Neural progenitor cell (in vitro differentiated cells): Measurements from ENCODE around the gene MIS18A.

Source experiments
- EZH2phosphoT487 ChIP-seq: fragments of 200-600 bp; sonication (generic); IDR thresholded peaks from 2 replicates; pipeline ENCODE4 v1.6.1; 2017; ENCODE audit warnings: antibody characterized with exemption
- TF ChIP-seq, protein P1 (sequence below): fragments of 200-600 bp; sonication (generic); IDR thresholded peaks from 2 replicates; pipeline ENCODE4 v1.5.1; 2017; ENCODE audit warnings: antibody characterized with exemption, mild to moderate bottlenecking

DNA sequence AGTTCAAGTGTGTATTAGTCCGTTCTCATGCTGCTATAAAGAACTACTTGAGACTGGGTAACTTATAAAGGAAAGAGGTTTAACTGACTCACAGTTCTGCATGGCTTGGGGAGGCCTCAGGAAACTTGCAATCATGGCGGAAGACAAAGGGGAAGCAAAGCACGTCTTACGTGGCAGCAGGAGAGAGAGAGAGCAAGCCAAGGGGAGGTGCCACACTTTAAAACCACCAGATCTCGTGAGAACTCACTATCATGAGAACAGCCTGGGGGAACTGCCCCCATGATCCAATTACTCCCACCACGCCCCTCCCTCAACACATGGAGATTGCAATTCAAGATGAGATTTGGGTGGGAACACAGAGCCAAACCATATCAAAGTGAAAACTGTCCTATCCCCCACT, 4.1 kb upstream of the MIS18A start:
- TF ChIP-seq, protein P1, sequence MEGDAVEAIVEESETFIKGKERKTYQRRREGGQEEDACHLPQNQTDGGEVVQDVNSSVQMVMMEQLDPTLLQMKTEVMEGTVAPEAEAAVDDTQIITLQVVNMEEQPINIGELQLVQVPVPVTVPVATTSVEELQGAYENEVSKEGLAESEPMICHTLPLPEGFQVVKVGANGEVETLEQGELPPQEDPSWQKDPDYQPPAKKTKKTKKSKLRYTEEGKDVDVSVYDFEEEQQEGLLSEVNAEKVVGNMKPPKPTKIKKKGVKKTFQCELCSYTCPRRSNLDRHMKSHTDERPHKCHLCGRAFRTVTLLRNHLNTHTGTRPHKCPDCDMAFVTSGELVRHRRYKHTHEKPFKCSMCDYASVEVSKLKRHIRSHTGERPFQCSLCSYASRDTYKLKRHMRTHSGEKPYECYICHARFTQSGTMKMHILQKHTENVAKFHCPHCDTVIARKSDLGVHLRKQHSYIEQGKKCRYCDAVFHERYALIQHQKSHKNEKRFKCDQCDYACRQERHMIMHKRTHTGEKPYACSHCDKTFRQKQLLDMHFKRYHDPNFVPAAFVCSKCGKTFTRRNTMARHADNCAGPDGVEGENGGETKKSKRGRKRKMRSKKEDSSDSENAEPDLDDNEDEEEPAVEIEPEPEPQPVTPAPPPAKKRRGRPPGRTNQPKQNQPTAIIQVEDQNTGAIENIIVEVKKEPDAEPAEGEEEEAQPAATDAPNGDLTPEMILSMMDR = no peak
- no peak for TF ChIP-seq EZH2phosphoT487
